RWPE1 (cell line): ENCODE data around the gene SOX21.

Experiments
- CTCF ChIA-PET: fragments of 350-600 bp; sonication (Branson Sonifier 250); formaldehyde crosslinking; extraction: SDS; loops from one replicate; lab custom pipeline; 2021; lab: Yijun Ruan, JAX
- POLR2A ChIA-PET: fragments of 400-600 bp; formaldehyde crosslinking; extraction: SDS; loops from one replicate; lab custom pipeline; 2020; ENCODE audit warnings: antibody characterized with exemption; ENCODE audit not compliant: low non-redundant PET; lab: Yijun Ruan, JAX
- DNase-seq: peaks from one replicate; pipeline ENCODE4 v3.0.0; 2012; ENCODE audit warnings: low spot score
- H3K27ac ChIP-seq: fragments of 450-650 bp; 2 replicates; pipeline ENCODE4 v1.5.1; 2017
- TF ChIP-seq, protein P1 (sequence below): fragments of 450-650 bp; conservative IDR thresholded peaks from 2 replicates; pipeline ENCODE4 v1.5.1; 2017; ENCODE audit warnings: low read depth, mild to moderate bottlenecking

The SOX21 gene

DNA sequence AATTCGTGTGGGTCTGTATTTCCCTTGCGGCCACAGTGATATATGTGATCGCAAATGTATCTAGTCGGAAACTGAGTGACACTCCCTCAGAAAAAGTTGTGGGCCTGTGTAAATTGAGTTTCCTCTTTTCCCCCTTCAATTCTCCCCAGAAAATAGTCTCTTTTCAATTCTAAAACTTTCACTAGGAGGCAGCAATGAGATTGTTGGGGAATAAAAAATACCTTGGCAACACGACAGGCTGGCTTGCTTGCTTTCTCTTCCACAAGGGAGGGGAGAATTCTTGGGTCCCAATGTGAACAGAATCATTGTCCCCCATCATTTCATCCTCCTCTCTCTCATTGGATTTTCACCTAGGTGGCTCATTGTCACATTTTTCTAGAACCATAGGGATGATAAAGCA is 3.7 kb upstream of the SOX21 start:
- ChIA-PET CTCF (interaction anchor here (0.6 kb wide), 1 partner anchor 95 kb away, joined by 6 read pairs; no protein-coding TSS in a partner anchor), POLR2A (no interaction called here)
- TF ChIP-seq, protein P1, sequence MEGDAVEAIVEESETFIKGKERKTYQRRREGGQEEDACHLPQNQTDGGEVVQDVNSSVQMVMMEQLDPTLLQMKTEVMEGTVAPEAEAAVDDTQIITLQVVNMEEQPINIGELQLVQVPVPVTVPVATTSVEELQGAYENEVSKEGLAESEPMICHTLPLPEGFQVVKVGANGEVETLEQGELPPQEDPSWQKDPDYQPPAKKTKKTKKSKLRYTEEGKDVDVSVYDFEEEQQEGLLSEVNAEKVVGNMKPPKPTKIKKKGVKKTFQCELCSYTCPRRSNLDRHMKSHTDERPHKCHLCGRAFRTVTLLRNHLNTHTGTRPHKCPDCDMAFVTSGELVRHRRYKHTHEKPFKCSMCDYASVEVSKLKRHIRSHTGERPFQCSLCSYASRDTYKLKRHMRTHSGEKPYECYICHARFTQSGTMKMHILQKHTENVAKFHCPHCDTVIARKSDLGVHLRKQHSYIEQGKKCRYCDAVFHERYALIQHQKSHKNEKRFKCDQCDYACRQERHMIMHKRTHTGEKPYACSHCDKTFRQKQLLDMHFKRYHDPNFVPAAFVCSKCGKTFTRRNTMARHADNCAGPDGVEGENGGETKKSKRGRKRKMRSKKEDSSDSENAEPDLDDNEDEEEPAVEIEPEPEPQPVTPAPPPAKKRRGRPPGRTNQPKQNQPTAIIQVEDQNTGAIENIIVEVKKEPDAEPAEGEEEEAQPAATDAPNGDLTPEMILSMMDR, result no peak
- H3K27ac ChIP-seq, result no peak overlapping the region
- DNase-seq, result no peak

DNA sequence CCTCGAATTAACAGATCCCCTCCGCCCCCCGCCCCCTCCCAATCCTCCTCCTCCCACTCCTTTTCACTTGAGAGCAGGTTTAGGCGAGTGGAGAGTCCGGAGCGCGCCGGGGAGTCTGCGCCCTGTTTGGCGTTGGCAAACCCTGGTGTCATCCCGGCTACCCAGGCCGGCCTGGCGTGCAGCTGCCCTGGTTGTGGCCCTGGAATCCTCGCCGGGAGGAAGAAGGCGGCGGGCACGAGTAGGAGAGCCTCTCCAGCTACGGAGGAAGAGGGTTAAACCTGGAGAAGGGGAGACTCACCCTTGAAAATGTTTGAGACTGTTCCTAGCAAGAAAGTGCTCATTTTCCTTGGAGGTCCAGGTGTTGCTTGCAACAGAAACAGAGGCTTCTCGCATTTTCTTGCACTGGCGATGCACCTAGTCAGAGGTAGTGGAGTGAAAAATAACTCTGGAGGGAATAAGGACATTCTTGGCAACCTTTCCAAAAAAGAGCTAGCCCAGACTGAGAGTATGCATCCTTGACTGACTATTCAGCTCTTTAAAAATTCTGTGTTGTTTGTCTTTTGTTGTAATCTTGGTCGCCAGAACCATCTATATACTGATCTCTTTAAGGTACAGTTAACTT is 1.3 kb upstream of the SOX21 start:
- TF ChIP-seq, protein P1, result no peak
- no peak overlapping the region for H3K27ac ChIP-seq
- DNase-seq, result no peak
- CTCF ChIA-PET, result no interaction called here
- POLR2A ChIA-PET, result no interaction called here

DNA sequence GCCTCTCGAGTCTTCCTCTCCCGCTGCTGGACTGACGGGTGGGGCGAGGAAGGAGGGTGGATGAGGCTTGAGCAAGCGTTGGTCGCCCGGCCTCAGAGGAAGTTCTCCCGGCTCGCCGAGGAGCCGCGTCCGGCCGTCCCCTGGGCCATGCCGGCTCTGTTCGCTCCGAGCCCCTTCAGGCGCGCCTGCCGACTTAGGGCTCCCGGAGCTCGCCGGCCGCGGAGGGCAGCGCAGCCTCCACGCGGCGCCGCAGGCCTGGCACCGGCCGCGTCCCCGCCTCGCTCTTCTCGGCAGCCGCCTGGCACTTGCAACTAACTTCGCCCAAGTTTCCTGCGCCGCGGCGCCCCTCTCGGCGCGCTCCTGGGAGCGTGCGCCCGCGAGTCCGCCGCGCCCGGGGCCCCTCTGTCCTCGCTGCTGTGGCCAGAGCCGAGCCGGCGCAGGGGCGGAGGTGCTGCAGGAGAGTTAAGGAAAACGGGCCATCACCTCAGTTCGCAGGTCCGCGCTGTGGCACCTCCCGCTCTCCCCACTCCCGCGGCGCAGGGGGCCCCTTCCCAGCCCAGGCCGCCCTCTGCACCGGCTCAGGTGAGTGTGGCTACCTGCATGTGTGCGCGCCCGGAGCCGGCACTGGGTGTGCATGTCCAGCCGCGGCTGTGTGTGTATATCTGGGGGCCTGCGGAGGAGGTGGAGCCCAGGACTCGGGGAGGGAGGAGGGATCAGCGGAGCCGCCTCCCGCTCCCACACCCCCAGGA is 641 bp upstream of the SOX21 start:
- ChIA-PET POLR2A (no interaction called here), CTCF (interaction anchor here (0.7 kb wide), 1 partner anchor 36 kb away, joined by 3 read pairs; no protein-coding TSS in a partner anchor)
- peak; percentile 31 for DNase-seq
- TF ChIP-seq, protein P1, result no peak
- H3K27ac ChIP-seq, result no peak overlapping the region

DNA sequence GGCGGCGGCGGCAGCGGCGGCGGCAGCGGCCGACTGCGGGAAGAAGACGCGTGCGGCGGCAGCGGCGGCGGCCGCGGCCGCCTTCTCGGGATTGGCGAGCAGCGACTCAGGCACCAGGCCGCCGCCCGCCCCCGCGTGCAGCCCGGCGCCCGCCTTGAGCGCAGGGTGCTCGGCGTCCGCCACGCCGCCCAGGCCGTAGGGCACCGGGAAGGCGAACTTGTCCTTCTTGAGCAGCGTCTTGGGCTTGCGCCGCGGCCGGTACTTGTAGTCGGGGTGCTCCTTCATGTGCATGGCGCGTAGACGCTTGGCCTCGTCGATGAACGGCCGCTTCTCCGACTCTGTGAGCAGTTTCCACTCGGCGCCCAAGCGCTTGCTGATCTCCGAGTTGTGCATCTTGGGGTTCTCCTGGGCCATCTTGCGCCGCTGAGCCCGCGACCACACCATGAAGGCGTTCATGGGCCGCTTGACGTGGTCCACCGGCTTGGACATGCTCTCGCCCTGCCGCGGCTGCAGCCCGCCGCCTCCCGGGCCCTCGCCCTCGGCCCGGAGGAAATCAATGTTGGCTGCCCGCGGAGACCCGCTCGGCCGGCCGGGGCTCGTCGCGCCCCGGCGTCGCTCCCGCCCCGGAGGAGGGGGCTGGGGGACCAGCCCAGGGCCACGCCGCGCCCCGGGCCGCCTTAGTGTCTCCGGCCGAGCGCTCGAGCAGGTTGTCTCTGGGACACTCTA is 621 bp downstream of the SOX21 start:
- POLR2A ChIA-PET, result no interaction called here
- H3K27ac ChIP-seq, result no peak overlapping the region
- DNase-seq, result peak; percentile 15
- CTCF ChIA-PET, result no interaction called here
- TF ChIP-seq, protein P1, result no peak

DNA sequence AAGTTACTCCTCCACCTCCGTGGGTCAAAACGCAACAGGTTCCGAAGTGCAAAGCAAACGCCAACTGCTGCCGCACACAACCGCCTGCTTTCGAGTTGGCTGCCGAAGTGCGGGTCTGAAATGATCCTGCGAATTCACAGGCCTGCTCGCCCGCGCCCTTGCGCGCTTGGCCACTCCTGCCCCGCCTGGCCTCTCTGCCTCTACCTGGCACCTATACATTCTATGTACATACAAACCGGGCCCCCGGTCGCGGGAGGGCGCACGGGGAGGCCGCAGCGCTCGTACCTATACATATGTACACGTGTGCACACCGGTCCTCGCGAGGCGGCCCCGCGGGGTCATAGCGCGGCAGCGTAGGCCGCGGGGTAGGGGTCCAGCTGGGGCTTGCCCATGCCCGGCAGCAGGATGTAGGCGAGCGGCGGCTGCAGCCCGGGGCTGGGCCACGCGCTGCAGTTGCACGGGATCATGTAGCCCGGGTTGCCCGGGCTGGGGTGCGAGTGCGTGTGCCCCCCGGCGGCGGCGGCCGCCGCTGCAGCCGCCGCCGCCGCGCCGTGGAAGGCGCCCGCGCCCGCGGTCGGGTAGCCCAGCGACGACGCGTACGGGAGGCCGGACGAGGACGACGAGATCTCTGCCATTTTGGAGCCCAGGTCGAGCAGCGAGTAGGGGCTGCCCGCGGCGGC is 1.3 kb downstream of the SOX21 start:
- ChIA-PET CTCF (interaction anchor here (0.6 to 0.9 kb wide), 2 partner anchors 92 to 785 kb away, joined by 3 read pairs; no protein-coding TSS in a partner anchor), POLR2A (no interaction called here)
- TF ChIP-seq, protein P1, result peak; percentile 39
- peak; percentile 18 for DNase-seq
- H3K27ac ChIP-seq, result no peak overlapping the region
